ENCODE results near the gene WDR1.
A peak's percentile ranks its signal among the peaks of the same experiment; 100 is the strongest.

Gene WDR1, protein sequence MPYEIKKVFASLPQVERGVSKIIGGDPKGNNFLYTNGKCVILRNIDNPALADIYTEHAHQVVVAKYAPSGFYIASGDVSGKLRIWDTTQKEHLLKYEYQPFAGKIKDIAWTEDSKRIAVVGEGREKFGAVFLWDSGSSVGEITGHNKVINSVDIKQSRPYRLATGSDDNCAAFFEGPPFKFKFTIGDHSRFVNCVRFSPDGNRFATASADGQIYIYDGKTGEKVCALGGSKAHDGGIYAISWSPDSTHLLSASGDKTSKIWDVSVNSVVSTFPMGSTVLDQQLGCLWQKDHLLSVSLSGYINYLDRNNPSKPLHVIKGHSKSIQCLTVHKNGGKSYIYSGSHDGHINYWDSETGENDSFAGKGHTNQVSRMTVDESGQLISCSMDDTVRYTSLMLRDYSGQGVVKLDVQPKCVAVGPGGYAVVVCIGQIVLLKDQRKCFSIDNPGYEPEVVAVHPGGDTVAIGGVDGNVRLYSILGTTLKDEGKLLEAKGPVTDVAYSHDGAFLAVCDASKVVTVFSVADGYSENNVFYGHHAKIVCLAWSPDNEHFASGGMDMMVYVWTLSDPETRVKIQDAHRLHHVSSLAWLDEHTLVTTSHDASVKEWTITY

DNA sequence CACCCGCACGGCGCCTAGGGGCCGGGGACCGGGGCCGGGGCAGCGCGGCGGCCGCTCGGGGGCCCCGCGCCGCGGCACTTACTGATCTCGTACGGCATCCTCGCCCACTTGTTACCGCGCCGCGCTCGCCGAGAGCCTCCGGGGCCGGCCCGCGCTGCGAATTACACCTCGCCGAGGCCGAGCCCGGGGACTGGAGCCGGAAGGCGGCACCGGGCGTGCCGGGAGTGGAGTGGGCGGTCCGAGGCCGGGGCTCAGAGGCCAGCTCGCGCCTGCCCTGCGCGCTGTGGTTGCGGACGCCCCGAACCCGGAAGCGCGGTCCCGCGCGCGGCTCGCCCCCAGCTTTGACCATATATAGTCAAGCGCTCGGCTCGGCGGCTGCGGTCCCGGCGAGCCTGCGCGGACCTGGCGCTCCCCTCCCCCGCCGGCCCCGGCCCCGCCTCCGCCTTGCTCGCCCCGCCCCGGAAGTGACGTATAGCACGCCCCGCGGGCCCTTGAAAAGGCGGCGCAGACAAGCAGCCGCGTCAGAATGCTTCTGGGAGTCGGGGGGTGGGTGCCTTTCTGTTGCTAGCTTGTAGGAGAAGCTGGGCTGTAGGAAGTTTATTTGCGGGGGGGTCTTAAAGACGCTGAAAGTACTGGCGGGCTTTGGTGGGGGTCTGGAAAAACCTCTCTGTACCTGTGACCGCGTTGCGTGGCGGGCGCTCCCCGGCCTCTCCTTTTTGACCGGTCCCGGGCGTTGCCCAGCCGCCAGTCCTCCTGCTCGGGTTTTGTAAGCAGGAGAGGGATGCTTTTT, at the start of gene WDR1:
Gene WDR1, minus strand, starts transcription at position 231 of the 790 bp plus-strand sequence. Its CDS starts 133 bp downstream, at position 98.
- peak; percentile 91 to 96 for DNase-seq (ENCODE audit: low read depth in 2 of 2)

DNA sequence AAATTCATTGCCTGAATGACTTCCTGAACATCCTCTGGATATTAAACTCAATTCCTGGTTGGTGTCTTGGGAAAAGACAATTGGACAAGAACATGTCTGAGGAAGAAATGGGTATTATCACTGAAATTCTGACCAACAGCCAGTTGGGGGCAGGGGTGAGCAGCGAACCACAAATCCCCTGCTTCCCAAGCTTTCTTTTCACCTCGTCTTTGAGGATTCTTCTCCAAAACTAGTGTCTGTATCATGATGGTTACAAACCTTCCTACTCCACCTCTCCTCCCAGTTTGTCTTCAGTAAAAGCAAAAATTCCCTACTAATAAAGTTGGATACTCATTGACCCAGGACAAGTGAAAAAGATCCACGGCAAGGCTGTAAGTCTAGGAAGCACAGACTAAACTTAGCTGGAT, 48.3 kb upstream of the WDR1 start:
- no peak for DNase-seq (ENCODE audit: low read depth in 2 of 2)

DNA sequence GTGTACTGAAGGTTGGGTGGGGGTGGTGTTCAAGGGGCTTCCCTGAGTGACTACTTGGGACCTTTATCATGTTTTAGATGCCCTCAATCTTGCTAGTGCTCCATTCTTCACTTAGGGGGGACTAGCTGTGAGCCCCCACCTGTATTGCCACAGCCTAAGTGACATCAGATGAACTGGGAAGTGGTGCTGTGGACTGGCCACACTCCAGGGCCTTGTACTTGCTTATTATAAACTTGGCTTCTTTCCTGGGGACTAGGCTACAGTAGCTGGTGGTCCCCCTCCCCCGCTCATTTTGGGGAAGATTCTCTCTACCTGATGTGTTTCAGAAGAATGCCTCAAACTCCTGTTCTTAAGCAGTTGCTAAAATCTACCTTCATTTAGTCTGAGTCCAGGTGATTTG, 46.7 kb upstream of the WDR1 start:
- no peak for DNase-seq (ENCODE audit: low read depth in 2 of 2)

DNA sequence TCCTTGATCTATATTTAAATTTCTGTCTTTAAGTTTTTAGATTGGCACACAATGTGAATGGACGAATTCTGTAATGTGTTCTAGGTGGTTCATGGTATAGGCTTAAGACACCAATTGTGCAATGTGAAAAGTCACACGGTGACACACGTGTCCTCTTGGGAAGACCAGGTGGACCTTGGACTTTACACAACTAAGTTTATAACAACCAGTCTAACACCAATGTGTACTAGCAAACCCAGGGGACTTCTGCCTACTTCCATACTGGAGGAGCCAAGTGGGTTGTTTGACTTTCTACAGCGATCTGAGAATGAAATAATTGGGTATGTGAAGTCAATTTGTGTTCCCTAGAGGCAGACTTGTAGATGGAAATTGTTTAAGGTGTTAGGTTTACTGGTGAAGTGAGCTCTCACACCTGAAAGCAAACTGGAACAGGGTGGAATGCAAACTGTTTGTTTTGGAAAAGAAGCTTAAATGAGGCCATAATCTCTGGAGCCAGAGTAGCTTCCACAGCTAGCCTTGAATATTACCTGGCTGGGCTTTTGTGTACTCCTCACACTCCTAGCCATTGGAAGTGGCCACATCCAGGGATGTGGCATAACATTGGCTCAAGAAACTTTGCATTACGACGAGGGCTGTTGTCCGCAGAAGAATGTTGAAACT, 45.9 kb upstream of the WDR1 start:
- no peak for DNase-seq (ENCODE audit: low read depth in 2 of 2)

DNA sequence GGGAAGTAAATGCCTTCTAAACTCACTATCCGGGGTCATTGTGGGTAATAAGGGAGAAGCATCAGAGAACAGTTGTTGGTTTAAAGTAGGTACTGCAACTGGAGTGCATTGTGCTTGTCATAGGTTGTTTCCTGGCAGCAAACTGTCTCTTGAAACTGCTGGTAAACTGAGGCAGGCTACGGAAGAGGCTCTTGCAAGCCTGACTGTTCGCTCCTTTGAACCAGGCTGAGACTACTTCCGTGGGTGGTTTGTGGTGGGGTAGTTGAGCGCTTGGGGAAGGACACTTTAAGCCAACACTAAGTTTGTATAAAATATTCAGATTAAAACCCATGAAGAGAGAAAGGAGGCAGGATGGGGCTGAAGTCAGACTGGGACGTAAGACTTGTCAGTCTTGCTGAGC, 45.2 kb upstream of the WDR1 start:
- no peak for DNase-seq (ENCODE audit: low read depth in 2 of 2)

DNA sequence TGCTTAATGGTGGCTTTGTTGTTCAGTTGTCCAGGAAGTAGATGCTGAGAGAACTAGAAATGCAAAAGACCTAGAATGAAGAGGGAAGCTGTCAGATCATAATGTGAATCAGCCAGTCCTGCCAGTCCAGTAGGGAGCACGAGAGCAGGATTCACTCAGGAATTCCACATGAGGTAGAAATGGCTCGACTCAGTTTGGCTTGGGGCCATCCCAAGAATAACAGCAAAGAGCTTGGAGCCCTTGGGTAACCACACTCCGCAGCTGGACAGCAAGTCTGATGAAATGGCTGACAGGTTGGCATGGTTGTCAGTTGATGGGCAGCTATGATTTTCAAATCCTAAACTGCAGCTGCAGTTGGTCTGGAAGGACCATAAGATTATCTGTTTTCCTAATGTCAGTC, 44.5 kb upstream of the WDR1 start:
- no peak for DNase-seq (ENCODE audit: low read depth in 2 of 2)

DNA sequence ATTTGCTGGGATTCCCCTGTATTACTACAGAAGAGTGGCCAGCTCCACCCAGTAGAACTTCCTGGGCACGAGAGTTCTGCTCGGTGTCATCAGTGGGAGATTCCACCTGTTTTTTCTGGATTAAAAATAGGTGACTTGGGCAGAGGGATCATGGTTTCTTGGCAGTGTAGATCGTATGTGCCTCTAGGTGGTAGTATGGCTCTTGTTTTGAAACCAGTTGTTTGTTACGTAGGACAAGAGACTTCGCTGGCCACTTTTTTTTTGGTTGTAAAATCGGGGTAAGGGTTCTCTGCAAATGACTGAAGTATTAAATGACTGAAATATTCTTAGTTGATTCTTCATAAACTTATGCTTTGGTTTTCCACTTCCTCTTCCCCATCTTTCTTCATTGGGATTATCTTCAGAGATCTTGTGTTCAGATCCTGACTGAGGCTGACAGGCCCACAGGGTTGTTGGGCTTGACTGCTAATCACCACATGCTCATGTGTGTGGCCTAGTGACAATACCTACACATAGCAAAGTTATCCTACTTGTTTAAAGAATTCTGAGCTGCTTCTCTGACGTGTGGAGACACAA, 43.8 kb upstream of the WDR1 start:
- no peak for DNase-seq (ENCODE audit: low read depth in 2 of 2)

DNA sequence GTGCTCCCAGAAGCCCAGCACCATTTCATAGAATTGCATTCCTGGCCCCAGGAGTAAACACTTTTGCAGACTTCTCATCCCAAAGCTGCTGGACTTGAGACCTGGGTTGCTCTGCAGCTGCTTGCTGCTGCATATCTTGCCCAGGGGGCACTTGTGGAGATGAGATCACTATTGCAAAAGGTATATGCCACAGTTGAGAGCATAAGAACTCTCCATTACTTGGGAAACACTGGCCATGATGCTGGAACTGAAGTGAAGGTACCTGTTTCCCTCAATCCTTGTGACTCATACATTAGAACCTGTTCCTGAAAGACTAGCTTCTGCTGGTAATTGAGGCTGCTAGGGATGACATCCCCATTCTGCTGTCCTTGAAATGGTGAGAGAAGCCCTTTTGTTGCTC, 43.1 kb upstream of the WDR1 start:
- DNase-seq (ENCODE audit: low read depth in 2 of 2) = no peak

DNA sequence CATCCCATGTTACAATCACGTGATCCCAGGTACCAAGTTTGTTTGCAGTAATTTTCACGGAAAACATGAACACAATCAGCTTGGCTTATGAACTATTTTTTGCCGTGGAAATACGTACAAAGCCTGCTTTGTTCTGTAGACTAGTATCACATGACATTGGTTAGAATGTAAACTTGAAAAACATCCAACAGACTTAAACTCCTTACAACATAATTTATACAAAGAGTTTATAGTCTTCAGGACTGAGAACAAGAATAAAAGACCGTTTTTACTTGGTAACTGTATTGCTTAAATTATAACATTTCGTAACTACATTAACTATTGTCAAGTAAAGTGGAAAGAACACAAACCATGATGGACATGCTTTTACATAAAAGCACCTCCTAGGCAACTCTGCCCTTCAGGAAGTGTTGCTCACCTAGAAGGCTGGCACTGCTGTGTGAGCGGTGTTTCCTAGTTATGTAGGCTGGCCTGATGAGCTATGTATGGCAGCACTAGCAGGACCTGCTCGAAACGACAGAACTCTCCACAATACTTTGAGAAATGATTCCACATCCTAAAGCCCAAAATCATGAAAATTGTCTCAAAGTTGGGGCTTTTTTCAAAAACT, 41.8 kb upstream of the WDR1 start:
- no peak for DNase-seq (ENCODE audit: low read depth in 2 of 2)

DNA sequence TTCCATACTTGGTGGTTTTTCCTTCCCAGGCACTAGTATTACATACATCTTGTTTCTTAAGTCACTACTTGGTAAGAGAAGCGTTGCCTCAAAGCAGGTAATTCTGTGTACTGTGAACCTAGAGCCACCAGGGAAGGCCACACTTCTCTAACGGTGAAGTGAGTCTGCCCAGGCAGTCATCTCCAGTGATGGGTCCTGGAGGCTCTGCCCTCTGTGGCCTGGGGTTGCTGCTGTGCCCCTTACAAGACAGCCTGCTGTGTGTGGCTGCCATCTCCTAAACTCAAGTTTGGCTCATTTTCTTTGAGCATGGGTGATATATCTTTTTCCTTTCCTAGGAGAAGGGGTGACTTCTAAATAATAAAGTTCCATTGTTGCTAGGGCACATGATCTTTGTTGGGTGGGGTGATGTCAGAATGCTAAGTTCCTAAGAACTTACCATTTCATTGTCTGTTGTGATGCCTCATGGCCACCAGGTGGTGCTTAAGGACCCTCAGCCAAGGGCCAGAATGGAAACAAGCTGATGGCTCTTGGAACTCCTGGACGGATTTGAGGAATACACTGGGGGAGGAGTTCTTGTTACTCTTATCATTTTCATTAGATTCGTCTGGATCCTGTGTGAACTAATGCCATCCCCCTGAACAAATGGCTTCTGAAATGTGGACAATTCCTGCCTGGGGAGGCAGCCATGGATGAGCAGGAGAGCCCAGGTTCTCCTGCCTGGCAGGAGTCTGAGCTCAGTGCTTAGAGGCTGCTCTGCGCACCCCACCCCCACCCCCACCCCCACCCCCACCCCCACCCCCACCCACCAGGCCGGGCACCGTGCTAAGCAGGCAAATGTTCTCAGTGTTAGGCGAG, 41.1 kb upstream of the WDR1 start:
- DNase-seq (ENCODE audit: low read depth in 2 of 2) = no peak

DNA sequence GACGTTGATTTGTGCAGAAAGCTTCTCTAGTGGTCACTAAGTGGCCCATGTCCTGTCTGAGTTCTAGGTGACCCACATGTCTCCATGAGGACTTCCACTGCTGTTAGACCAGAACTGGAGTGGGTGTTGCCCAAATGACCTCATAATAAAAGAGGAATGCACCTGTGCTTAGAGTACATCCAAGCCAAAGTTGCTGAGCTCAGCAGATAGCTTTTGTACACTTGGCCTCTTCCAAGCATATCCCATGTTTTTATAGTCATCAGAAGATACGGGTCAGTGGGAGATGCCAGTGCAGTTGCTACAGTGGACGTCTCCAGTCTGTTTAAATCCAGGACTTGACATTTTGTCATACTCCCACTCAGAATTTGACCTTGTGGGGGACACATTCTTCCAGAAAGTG, 37.6 kb upstream of the WDR1 start:
- DNase-seq (ENCODE audit: low read depth in 2 of 2) = no peak

DNA sequence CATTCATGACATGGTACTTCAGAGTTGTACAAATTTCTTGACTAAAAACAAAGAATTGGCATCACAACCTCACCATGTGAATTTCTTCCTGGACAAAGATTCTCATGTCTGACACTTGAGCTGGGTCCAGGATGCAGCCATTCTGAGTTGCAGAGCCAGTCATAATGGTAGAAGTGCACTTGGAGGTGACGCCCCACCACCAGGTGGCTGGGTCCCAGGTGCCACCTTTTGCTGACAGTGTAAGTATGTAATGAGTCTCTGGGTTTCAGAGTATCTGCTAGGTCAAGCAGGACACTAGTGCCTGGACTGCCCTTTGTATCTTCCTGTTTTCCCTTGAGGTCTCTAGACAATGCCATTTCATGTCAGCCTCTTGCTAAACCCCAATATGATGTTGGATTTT, 36.6 kb upstream of the WDR1 start:
- DNase-seq (ENCODE audit: low read depth in 2 of 2) = no peak

DNA sequence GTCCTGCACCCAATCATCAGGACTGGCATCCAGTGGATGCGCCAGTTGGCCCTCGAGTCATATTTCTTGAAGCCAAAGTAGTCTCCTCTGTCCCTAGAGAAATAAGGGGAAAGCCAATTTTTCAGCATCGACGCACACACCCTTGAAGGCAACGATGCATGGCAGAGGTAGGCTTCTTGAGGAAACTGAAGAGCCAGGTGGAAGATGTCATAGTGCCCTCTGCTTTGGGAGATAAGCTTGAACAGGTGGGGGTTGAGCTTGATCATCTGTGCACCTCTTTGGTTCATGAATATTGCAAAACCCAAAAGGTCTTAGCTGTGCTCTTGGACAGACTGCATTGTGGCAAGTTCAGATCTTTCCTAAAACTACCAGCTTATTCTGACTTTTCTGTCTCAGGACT, 34.6 kb upstream of the WDR1 start:
- no peak for DNase-seq (ENCODE audit: low read depth in 2 of 2)

DNA sequence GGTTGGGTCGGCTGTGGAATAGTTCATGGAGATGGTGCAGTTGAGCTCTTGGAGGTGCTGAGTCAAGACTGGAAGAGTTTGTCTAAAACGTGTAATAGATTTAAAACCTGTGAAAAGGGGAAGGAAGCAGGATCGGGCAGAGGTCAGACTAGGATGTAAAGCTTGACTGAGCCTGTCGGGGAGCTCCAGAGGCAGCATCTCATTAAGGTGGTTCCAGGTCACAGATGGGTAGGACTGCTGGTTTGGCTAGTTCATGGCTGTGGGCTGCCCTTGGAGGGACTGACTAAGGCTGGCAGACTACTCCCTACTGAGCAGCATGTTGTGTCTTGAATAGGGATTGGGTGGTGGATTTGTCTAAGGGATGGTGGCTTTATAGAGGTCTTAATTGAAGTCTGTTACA, 28.4 kb upstream of the WDR1 start:
- DNase-seq (ENCODE audit: low read depth in 2 of 2) = no peak

DNA sequence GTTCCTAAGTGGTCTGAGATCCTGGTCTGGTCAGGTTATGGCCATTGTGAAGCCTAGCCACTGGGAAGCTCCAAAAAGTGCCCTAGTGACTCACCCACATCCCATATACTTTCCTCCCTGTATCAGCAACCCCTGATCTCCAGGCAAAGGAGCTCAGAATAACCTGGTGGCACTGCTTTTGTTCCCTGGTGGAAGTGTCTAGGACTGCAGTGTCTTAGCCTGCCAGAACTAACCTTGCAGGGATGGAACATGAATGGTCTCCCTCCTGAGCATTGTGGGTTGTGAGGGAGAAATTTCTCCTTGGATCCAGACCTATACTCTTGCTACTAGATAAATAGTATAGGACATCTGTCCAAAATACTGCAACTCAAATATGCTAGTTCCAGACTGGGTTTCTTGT, 27.9 kb upstream of the WDR1 start:
- no peak for DNase-seq (ENCODE audit: low read depth in 2 of 2)

DNA sequence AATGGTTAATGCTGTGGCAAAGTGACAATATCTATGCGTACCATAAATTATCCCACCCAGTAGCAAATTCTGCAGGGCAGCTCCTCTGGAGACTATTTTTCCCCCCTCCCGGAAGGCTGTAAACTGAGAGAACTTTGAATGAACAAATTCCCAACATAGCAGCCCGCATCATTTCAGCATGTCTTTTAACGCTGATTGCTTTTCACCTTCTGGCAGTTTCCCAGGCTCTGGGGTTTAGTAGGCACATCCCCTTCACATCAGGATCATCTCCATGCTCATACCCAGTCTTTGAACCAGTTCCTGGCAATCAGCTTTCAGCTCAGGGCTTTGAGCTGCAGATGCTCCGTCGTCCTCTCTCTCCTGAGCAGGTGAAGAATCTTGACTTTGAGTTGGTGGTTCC, 26.6 kb upstream of the WDR1 start:
- no peak for DNase-seq (ENCODE audit: low read depth in 2 of 2)

DNA sequence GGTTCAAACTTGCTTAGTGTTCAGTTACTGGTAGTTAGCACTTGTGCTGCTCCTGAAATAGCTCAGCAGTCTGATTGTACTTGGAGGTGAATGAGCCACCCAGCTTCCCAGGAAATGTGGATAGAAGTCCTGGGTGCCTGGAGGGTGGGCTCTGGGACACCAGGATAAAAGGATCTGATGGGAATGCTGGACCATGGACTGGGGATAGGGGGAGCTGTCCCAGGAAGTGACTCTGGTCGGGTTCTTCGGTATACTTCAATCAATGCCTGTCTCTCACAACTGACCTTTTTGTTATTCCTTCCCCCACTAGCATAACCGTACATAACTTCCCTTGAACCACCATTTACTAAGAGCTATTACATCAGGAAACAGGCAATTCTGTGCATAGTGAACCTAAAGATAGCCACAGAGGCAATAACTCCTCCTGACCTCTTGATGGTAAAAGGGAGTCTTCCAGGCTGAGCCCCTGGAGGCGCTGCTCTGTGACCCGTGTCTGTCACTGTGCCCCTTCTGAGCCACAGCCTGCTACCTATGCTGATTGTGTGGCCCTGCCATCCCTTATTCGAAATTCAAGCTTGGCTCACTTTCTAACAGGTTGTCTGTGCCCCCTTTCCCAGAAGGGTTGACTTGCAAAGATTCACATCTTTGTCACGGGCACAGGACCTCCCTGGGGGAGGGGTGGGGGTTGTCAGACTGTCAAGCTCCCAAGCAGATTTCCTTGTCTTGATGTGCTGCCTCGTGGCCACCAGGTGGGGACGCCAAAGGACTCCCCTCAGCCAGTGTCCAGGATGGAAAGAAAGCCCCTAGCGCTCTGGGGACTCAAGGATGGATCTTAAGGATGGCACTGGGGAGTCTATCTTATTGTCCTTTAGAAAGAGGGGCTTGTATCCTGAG, 24.5 kb upstream of the WDR1 start:
- DNase-seq (ENCODE audit: low read depth in 2 of 2) = no peak

DNA sequence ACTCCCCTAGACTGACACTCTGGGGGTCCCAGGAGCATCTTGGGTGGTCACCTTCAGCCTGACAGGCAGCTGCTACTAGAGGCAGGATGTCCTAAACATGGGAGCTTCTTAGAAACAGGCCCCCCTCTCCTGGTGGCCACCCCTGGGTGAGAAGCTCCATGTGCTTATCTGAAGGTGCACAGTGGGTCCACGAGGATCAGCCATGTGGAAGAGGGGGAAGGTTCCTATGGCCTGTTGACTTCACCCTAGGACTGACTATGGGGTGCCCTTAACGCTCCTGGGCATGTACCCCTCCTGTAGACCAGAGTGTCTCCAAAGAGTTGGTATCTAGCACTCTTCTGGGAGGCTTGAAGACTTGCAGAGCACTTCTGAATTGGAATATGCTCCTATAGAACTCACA, 22.9 kb upstream of the WDR1 start:
- DNase-seq (ENCODE audit: low read depth in 2 of 2) = no peak

DNA sequence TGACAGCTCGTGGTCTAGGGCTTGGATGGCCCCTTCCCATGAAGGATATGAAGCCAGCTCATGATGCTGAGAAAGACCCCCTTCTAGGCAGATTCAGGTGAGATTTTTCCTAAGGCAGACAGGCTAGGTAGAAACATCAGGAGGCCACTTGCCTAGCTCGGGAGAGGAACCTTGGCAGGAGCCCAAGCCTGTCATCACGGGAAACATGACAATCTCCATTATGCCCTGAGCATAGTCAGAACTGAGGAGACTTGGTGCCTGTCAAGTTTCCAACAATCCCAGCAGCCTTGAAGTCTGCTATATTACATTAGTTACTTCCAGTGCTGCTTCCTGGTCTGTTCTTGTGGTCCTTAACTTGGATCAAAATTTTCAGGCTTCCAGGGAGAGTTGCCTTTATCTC, 18.7 kb upstream of the WDR1 start:
- DNase-seq (ENCODE audit: low read depth in 2 of 2) = no peak

DNA sequence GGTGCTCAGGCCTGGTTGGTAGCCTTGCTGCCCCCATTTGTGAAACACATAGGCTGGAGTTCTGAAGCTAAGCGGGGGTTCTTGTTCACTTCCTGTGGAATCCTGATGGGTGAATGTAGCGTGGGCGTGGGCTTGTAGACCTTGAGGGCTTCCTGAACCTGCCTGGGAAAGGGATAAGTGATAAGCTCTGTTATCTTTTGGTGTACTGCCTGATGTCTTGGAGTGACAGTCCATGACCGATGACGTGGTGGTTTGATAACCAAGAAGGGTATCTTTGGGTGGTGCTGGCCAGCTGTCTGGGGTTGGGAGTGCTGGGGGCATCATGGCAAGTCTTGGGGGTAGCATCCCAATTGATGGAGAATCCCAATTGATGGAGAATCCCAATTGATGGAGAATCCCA, 17.5 kb upstream of the WDR1 start:
- DNase-seq (ENCODE audit: low read depth in 2 of 2) = no peak

All from stimulated activated CD8-positive, alpha-beta memory T cell treated with anti-CD3 and anti-CD28 coated beads, Interleukin-2, amount 100 ng/mL, for 1 hour (primary cell).